ENCODE data around the gene VPS9D1.
"Not testable (repeated sequence)": the region's sequence is repeated elsewhere in the genome, so short reads cannot be mapped to it uniquely, and the experiment has no call there.

GRCh38 chr16:89671565-89671964 is 49.1 kb downstream of the VPS9D1 start:
- not testable (repeated sequence) for TF ChIP-seq CTCF (IDR thresholded peaks at IDR 0.05; ENCODE audit: borderline replicate concordance, extremely low read depth, low read length, poor library complexity, severe bottlenecking); EZH2 (IDR thresholded peaks at IDR 0.05; ENCODE audit: borderline replicate concordance, low read depth, low read length, severe bottlenecking)
